ENCODE results near the gene RNF208.
"Not testable (repeated sequence)": the region's sequence is repeated elsewhere in the genome, so short reads cannot be mapped to it uniquely, and the experiment has no call there.

Gene RNF208

DNA sequence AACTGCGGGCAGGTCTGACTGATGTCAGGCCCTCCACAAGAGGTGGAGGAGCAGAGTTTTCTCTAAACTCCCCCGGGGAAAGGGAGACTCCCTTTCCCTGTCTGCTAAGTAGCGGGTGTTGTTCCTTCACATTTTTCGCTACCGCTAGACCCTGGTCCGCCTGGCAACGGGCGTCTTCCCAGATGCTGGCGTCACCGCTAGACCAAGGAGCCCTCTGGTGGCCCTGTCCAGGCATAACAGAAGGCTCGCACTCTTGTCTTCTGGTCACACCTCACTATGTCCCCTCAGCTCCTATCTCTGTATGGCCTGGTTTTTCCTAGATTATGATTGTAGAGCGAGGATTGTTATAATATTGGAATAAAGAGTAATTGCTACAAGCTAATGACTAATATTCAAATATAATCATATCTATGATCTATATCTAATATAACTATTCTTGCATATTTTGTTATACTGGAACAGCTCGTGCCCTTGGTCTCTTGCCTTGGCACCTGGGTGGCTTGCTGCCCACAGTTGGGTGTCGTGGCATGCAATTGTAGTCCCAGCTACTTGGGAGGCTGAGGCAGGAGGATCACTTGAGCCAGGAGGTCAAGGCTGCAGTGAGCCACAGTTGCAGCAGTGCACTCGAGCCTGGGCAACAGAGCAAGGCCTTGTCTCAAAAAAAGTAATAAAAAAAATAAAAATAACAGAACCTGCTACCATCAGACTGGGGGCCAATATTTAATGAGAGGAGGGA is 40.3 kb upstream of the RNF208 start:
- TF ChIP-seq, protein P1, sequence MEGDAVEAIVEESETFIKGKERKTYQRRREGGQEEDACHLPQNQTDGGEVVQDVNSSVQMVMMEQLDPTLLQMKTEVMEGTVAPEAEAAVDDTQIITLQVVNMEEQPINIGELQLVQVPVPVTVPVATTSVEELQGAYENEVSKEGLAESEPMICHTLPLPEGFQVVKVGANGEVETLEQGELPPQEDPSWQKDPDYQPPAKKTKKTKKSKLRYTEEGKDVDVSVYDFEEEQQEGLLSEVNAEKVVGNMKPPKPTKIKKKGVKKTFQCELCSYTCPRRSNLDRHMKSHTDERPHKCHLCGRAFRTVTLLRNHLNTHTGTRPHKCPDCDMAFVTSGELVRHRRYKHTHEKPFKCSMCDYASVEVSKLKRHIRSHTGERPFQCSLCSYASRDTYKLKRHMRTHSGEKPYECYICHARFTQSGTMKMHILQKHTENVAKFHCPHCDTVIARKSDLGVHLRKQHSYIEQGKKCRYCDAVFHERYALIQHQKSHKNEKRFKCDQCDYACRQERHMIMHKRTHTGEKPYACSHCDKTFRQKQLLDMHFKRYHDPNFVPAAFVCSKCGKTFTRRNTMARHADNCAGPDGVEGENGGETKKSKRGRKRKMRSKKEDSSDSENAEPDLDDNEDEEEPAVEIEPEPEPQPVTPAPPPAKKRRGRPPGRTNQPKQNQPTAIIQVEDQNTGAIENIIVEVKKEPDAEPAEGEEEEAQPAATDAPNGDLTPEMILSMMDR (IDR thresholded peaks at IDR 0.05; ENCODE audit: low read depth, low read length, missing control alignments), result peak; percentile 24
- not testable (repeated sequence) for H3K4me3 ChIP-seq (ENCODE audit: low read depth, low read length); DNase-seq (ENCODE audit: low read depth)

GRCh38 chr9:137256856-137257255 is 34.8 kb upstream of the RNF208 start:
- TF ChIP-seq, protein P1 (IDR thresholded peaks at IDR 0.05; ENCODE audit: low read depth, low read length, missing control alignments), result no peak
- DNase-seq (ENCODE audit: low read depth), result no peak
- no peak overlapping the region for H3K4me3 ChIP-seq (ENCODE audit: low read depth, low read length)

DNA sequence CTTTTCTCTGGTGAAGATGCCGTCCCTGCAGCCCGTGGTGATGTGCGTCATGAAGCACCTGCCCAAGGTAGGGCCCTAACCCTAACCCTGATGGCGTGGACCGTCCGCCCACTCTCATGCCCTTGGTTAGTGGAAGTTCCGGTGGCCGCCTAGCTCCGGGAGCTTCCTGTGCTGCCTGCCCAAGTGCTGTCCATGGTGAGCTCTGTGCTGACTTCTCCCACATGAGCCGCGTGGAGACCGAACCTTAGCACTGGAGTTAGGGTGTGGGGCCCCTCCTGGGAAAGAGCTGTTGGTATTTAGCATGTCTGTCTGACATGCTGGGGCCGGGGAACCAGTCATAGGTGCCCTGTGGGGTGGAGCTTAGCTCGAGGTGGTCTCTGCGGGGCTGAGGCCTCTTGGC is 34.3 kb upstream of the RNF208 start:
- DNase-seq (ENCODE audit: low read depth), result no peak
- TF ChIP-seq, protein P1 (IDR thresholded peaks at IDR 0.05; ENCODE audit: low read depth, low read length, missing control alignments), result no peak
- peak overlapping the region; percentile 89 for H3K4me3 ChIP-seq (ENCODE audit: low read depth, low read length)

GRCh38 chr9:137255448-137256114 is 33.5 kb upstream of the RNF208 start:
- no peak for DNase-seq (ENCODE audit: low read depth)
- peak overlapping the region; percentile 89 for H3K4me3 ChIP-seq (ENCODE audit: low read depth, low read length)
- TF ChIP-seq, protein P1 (IDR thresholded peaks at IDR 0.05; ENCODE audit: low read depth, low read length, missing control alignments), result no peak

DNA sequence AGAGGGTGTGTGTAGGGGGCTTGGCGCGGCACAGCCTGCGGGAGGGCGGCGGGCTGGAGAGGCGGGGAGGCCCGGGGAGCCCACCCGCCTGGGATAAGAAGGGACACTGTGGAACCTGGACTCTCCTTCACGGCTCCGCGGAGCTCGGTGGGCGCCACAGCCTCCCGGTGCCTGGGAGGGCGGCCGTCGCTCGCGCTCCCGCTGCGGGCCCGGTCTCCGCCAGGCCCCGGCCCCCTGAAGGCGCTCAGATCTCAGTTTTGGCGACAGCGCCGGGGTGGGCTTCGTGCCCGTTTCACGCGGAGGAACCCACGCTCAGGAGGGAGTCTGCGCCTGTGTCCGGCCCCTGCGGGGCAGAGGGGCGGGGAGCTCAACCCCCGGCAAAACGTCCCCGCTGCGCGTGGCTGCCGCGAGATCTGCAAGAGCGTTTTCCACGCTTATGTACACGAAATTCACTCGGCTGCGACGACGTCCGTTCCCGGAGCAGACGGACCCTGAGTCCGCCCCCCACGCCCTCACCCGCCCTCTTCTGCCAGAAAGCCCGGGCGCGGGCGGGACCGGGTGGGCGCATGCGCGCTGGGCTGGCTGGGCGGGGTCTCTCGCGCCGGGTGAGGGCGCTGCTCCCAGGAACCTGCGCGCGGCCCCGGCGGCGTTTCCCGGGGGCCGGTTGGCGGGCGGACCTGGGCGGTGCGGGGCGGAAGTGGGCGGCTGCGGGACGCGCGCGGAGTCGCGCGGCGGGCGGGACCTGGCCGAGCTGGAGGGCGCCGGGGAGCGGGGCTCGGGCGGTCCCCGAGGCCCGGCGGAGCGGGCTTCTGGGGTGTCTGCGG is 32.8 kb upstream of the RNF208 start, which contains the start of gene NELFB:
Gene NELFB, plus strand, starts transcription at position 704 of the 824 bp plus-strand sequence.
- TF ChIP-seq, protein P1 (IDR thresholded peaks at IDR 0.05; ENCODE audit: low read depth, low read length, missing control alignments), result no peak
- peak within 1 kb of the TSS; percentile 89 for H3K4me3 ChIP-seq (ENCODE audit: low read depth, low read length)
- peak; percentile 40 for DNase-seq (ENCODE audit: low read depth)

DNA sequence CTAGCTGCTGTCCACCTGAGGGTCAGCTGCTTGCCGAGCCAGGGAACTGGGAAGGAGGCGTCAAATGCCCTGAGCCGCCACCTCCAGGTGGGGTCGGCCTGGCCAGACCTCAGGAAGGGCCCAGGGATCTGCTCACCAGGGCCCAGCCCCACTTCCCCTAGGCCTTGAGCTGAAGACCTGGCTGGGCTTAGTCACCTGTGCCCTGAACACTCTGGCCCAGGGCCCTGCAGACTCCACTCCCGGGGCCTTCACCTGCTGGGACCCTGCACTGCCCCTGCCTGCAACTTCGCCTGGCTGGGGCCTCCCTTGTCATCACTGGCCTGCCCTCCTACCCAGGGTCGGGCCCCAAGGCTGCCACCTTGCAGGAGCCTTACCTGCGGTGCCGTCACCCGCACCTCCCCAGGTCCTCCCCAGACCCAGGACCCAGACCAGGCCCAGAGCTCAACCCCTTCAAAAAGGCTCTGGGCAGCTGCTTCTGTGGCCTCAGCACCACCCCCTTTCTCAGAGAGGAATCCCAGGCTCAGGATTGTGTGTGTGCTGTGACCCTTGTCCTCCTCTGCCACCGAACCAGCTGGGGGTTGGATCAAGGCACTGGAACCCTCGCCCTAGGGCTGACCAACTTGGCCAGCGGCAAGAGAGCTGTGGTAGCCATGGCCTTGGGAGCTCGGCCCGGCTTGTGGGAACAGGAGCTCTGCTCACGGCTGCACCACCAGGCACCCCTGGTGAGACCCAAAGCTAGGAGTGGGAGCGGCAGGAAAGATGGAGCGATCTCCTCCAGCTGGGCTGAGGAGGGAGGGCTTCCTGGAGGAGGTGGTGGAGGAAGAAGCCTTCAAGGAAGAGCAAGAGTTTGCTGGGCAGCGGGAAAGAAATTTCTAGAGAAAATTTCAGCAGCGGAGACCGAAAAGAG is 31.9 kb upstream of the RNF208 start:
- TF ChIP-seq, protein P1 (IDR thresholded peaks at IDR 0.05; ENCODE audit: low read depth, low read length, missing control alignments), result no peak
- peak overlapping the region; percentile 89 for H3K4me3 ChIP-seq (ENCODE audit: low read depth, low read length)
- DNase-seq (ENCODE audit: low read depth), result no peak

Measured in GM12864 (cell line).